Stimulated activated CD4-positive, alpha-beta T cell treated with anti-CD3 and anti-CD28 coated beads, TNF-alpha, amount 100 ng/mL, for 24 hours (primary cell): ENCODE results near the gene SEMA4A.
A peak's percentile ranks its signal among the peaks of the same experiment; 100 is the strongest.
"Not testable (repeated sequence)": the region's sequence is repeated elsewhere in the genome, so short reads cannot be mapped to it uniquely, and the experiment has no call there.

Source experiments
- DNase-seq, 3 experiments: peaks; one replicate each; pipeline ENCODE4 v3.0.0-alpha.2; 2020; ENCODE audit warnings: low read depth in 3 of 3

Gene SEMA4A

GRCh38 chr1:156119503-156120209 lies 33.7 kb upstream of the SEMA4A start:
- DNase-seq, result no peak

- no peak for DNase-seq
Observed at GRCh38 chr1:156120318-156120717, 33.1 kb upstream of the SEMA4A start.

- DNase-seq, result not testable (repeated sequence)
Observed at GRCh38 chr1:156121005-156121404, 32.4 kb upstream of the SEMA4A start.

GRCh38 chr1:156121457-156121856 lies 31.9 kb upstream of the SEMA4A start:
- no peak for DNase-seq

GRCh38 chr1:156122086-156122485 lies 31.3 kb upstream of the SEMA4A start:
- DNase-seq, result no peak

- no peak for DNase-seq
Observed at GRCh38 chr1:156122519-156123355, 30.6 kb upstream of the SEMA4A start.

GRCh38 chr1:156123356-156124196 lies 29.8 kb upstream of the SEMA4A start:
- peak in 1 of 3 experiments; percentile 68 for DNase-seq

- no peak for DNase-seq
Observed at GRCh38 chr1:156124557-156125483, 28.6 kb upstream of the SEMA4A start.

- DNase-seq, result not testable (repeated sequence)
Observed at GRCh38 chr1:156125544-156125943, 27.8 kb upstream of the SEMA4A start.

- peak in 1 of 3 experiments; percentile 48 for DNase-seq
Observed at GRCh38 chr1:156126043-156126629, 27.2 kb upstream of the SEMA4A start.

GRCh38 chr1:156126630-156127534 lies 26.5 kb upstream of the SEMA4A start:
- DNase-seq, result peak; percentile 53 to 85 (median 71)

GRCh38 chr1:156128308-156128653 lies 25.1 kb upstream of the SEMA4A start:
- DNase-seq, result no peak

GRCh38 chr1:156128654-156129597 lies 24.5 kb upstream of the SEMA4A start:
- no peak for DNase-seq

GRCh38 chr1:156129687-156130577 lies 23.5 kb upstream of the SEMA4A start:
- peak; percentile 62 to 84 (median 67) for DNase-seq

GRCh38 chr1:156130578-156130942 lies 22.8 kb upstream of the SEMA4A start:
- DNase-seq, result no peak

- DNase-seq, result no peak
Observed at GRCh38 chr1:156134716-156135435, 18.5 kb upstream of the SEMA4A start.
